Kidney epithelial cell (primary cell): Measurements from ENCODE around the gene GALR2. TPM values are rescaled to one million over a fixed set of nuclear protein-coding genes. Genes with fewer than 3 reads are reported as not detected.
A peak's percentile ranks its signal among the peaks of the same experiment; 100 is the strongest.

Source experiments
- DNase-seq: peaks from one replicate; pipeline ENCODE4 v3.0.0-alpha.2; 2010; ENCODE audit warnings: low read depth
- H3K27me3 ChIP-seq: 2 replicates; pipeline ENCODE4 v1.6.0; 2011; ENCODE audit warnings: low read length; ENCODE audit not compliant: control insufficient read depth, insufficient read depth
- H3K36me3 ChIP-seq: 2 replicates; pipeline ENCODE4 v1.5.1; 2011; ENCODE audit warnings: low read length; ENCODE audit not compliant: control insufficient read depth, insufficient read depth
- H3K4me3 ChIP-seq: 2 replicates; pipeline ENCODE4 v1.5.1; 2011; ENCODE audit warnings: low read depth, mild to moderate bottlenecking, control low read depth, low read length
- total RNA-seq: library from RNA; depleted of rRNA; stranded (reverse); fragments of >200 nt; gene quantifications from 2 replicates; pipeline ENCODE4 v1.2.3, GENCODE V29; 2015
- TF ChIP-seq, protein P1 (sequence below): IDR thresholded peaks from 2 replicates; pipeline ENCODE4 v1.5.1; 2011; ENCODE audit warnings: mild to moderate bottlenecking, moderate library complexity, low read length, control low read depth, inconsistent platforms; ENCODE audit not compliant: insufficient read depth, poor library complexity, severe bottlenecking

Gene GALR2
- total RNA-seq, 1 donor from 2014 or later, result 0.33 TPM

DNA sequence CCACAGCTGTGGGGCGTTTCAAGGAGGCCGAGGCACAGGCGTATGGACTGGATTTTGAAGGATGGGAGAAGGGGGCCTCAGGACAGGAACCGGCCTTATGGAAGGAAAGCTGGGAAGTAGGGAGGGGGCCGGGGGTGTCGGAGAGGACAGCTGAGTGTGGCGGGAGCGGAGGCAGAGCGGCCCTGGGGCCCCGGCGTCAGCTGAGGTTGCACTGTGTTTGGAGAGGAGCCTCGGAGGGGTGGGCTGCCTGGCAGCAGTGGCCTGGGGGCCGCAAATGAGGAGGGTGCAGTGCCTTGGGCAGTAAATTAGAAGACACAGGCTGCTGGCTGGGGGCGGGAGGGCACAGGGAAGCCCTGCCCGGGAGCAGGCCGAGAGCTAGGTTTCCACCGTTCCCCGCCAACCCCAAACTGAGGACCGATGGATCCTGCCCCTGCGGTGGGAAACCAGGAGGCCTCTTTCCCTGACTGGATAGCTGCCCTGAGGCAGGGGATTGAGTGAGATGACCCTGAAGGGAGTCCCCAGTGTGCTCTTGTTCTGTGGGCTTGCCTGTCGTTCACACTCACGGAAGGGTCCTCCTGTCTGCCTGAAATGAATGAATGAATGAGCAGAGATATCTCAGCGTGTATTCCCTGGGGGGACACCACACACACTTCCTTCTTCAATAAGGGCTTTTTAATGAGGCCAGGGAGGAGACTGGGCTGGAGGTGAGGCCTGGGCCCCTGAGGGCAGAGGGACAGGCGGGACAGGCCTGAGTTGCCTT, 48.0 kb downstream of the GALR2 start:
- Histone ChIP-seq H3K4me3 (no peak overlapping the region), H3K27me3 (no peaks in the 10 kb centered on the region), H3K36me3 (no peaks in the 10 kb centered on the region)
- TF ChIP-seq, protein P1, sequence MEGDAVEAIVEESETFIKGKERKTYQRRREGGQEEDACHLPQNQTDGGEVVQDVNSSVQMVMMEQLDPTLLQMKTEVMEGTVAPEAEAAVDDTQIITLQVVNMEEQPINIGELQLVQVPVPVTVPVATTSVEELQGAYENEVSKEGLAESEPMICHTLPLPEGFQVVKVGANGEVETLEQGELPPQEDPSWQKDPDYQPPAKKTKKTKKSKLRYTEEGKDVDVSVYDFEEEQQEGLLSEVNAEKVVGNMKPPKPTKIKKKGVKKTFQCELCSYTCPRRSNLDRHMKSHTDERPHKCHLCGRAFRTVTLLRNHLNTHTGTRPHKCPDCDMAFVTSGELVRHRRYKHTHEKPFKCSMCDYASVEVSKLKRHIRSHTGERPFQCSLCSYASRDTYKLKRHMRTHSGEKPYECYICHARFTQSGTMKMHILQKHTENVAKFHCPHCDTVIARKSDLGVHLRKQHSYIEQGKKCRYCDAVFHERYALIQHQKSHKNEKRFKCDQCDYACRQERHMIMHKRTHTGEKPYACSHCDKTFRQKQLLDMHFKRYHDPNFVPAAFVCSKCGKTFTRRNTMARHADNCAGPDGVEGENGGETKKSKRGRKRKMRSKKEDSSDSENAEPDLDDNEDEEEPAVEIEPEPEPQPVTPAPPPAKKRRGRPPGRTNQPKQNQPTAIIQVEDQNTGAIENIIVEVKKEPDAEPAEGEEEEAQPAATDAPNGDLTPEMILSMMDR, result no peak
- DNase-seq, result no peak

DNA sequence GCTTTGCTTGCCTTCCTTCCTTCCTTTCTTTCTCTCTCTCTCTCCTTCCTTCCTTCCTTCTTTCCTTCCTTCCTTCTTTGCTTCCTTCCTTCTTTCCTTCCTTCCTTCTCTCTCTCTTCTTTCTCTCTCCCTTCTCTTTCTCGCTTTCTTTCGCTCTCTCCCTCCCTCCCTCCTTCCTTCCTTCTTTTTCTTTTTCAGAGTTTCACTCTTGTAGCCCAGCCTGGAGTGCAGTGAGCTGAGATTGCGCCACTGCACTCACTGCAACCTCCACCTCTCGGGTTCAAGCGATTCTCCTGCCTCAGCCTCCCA, 48.6 kb downstream of the GALR2 start:
- no peak overlapping the region for H3K4me3 ChIP-seq
- H3K36me3 ChIP-seq, result no peaks in the 10 kb centered on the region
- TF ChIP-seq, protein P1, result no peak
- H3K27me3 ChIP-seq, result no peaks in the 10 kb centered on the region
- DNase-seq, result no peak

DNA sequence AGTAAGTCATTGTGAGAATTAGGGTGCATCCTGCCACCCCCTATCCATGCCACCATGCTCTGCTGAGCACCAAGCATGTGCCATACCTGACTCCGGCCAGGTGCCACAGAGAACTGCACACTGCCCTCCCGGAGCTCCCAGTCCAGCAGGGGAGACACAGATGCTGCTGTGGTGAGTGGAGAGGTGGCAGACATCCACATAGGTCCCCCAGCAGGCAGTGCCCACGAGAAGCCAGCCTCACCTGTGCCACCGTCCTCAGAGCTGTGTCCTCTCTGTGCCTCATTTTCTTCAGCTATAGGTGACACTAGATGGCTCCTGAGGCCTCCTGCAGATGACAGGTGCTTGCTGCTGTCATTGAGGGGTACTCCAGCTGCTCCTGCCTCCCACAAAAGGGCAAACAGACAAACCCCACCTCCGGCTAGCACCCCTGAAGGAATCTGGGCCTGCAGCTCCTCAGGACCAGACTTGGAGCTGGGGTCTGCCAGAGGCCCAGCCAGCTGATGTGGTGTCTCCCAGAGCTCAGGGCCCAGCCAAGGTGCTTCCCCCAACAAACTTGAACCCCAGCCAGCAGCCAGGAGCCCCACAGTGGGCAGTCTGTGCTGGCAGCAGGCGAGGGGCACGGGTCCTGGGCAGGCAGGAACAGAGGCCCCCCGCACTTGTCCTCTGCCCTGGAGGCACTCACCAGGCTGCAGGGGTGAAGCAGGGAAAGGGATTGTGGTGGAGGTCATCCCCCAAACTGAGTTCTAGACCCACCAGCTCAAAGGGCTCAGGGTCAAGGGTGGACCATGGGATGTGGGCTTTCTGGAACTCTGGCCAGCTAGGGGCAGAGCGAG, 49.4 kb downstream of the GALR2 start:
- no peak for DNase-seq
- Histone ChIP-seq H3K27me3 (no peaks in the 10 kb centered on the region), H3K36me3 (no peaks in the 10 kb centered on the region), H3K4me3 (no peak overlapping the region)
- TF ChIP-seq, protein P1, result no peak

DNA sequence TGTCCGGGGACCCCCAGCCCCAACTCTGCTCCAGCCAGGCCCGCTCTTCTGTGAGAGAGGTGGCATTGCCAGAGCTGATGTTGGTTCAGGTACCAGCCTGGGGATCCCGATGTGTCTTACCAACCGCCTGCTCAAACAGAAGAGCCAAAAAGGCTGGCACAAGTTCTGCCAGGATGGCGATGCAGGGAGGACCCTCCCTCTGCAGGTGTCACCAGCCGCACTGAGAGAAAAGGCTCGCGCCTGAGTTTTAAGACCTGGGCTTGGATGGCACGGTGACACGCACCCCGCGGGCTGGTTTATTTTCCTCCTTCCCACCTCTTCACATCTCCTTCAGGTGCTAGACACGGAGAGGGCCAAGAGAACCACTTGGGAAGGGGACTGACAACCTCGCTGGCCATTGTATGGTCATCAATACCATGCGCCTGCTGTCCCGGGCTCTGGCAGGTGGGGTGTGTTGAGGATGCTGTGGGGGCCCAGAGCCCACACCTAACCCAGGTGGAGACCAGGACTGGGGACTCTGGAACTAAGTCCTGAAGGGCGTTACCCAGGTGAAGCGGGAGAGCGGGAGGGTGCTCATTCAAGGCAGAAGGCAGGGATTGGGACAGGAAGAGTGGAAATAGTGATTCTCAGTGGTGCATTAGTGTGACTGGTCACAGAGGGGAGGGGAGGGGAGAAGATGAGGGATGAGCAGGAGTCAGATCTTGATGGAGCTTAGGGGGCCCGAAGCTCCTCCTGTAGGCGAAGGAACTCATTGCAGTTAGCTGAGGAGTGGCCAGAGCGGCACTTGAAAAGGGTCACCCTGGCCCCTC, 50.2 kb downstream of the GALR2 start:
- Histone ChIP-seq H3K4me3 (no peak overlapping the region), H3K36me3 (no peaks in the 10 kb centered on the region), H3K27me3 (no peaks in the 10 kb centered on the region)
- DNase-seq, result no peak
- TF ChIP-seq, protein P1, result peak; percentile 28

DNA sequence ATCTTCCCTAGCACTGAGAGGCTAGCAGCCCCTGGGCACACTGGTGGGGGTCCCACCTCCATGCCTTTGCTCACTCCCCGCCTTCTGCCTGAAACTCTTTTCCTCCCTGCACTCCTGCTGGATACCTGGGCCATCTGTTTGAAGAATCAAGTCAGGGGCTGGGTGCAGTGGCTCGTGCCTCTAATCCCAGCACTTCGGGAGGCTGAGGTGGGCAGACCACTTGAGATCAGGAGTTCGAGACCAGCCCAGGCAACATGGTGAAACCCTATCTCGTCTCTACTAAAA, 50.8 kb downstream of the GALR2 start:
- H3K4me3 ChIP-seq, result no peak overlapping the region

More for the DNA sequence above, 50.8 kb downstream of the GALR2 start:
- Histone ChIP-seq H3K27me3 (no peaks in the 10 kb centered on the region), H3K36me3 (no peaks in the 10 kb centered on the region)
- TF ChIP-seq, protein P1, result no peak
- DNase-seq, result no peak
